Stimulated activated CD8-positive, alpha-beta memory T cell treated with anti-CD3 and anti-CD28 coated beads, Interleukin-15, amount 100 ng/mL, for 4 hours (primary cell): Measurements from ENCODE around the gene TERF2IP.

Source experiments
- DNase-seq, 2 donors: peaks; one replicate each; pipeline ENCODE4 v3.0.0-alpha.2; 2020; ENCODE audit warnings: low read depth in 2 of 2

Gene TERF2IP, protein sequence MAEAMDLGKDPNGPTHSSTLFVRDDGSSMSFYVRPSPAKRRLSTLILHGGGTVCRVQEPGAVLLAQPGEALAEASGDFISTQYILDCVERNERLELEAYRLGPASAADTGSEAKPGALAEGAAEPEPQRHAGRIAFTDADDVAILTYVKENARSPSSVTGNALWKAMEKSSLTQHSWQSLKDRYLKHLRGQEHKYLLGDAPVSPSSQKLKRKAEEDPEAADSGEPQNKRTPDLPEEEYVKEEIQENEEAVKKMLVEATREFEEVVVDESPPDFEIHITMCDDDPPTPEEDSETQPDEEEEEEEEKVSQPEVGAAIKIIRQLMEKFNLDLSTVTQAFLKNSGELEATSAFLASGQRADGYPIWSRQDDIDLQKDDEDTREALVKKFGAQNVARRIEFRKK

DNA sequence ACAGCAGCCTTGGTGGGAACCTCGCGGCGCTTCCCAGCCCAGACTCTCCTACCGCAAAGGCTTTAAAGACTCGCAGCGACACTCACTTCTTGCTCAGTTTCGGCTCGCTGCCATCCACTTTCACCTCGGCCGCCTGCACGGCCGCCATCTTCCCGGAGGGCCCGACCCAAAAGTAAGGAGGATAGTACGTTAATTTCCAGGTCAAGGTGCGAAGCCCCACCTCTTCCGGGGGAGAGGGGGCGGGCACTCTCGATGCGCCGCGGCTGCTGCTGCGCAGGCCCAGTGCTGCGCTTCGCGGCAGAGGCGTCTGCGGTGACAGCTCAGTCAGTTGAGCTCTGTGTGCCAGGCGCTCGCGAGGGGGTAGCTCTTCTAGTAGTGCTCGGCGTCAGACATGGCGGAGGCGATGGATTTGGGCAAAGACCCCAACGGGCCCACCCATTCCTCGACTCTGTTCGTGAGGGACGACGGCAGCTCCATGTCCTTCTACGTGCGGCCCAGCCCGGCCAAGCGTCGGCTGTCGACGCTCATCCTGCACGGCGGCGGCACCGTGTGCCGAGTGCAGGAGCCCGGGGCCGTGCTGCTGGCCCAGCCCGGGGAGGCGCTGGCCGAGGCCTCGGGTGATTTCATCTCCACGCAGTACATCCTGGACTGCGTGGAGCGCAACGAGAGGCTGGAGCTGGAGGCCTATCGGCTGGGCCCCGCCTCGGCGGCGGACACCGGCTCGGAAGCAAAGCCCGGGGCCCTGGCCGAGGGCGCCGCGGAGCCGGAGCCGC lies at the start of gene TERF2IP, which contains the start of gene KARS1:
Gene TERF2IP, plus strand, starts transcription at position 282 of the 773 bp plus-strand sequence. Its CDS starts 110 bp downstream, at position 392.
Gene KARS1, minus strand, starts transcription at position 174 of the 773 bp plus-strand sequence. Its CDS starts 26 bp downstream, at position 148.
- DNase-seq: peak; percentile 91

DNA sequence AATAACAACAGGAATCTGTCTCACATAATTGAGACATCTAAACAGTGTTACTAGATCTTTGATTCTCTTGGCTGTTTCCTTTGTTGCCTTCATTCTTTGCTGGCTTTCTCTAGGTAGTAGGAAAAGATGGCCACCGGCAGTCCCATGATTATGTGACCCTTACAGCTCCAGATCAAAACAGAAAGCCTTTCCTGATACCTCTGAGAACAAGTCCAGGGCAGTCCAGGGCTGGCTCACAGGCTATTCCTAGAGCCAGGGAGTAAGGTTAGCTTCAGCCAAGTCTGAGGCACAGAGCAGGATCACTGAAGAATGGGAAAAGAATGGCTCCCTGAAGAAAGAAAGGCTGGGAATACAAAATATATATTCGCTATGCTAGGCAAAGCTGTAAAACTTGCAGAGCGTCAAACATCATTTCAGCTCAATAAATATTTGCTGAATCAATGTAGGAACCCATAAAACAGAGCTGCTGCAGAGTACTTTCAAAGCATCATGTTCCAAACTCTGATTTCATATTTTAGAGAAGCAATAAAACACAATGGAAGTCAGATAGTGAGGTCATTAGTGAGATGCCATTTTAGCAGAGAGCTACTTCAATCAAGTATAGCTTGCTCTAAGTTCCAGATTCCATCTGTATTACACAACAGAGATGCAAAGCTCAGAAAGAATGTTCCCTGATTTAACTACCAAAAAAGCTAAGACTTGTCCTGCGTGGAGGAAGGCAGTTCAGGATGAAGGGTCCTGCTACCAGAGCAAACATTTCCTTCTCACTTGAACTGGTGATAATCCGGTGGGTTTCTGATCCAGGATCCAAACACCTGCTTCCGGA lies 47.9 kb upstream of the TERF2IP start:
- DNase-seq: no peak

DNA sequence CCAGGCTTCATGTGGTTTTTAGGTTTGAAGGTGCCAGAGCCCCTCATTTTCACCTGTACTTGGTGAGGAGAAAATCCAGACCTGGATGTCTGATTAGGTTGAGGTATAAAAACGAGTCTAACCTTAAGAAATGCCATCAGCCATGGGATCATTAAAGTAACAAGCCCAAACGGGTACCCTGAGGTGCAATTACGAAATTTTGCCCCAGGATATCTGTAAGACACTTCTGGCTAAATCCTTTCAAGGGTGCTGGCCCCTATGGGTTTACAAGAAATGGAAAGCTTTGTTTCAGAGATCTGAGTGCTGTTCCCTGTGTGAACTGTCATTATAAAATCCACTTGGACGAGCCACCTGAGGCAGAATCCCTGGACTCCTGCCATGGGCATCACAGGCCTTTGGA lies 44.3 kb upstream of the TERF2IP start:
- DNase-seq: no peak

DNA sequence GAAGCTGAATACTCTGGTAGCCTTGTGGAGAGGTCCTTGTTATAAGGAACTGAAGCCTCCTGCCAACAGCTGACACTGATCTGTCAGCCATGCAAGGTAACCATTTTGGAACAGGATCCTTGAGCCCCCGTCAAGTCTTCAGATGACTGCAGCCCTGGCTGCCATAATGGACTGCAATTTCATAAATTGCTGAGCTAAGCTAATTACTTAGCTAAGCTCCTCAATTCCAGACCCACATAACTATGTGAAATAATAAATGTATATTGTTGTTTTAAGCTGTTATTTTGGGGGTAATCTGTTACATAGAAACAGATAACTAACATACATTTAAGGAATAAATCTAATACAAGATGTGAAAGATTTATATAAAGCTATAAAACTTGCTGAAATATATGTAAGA lies 41.1 kb upstream of the TERF2IP start:
- DNase-seq: no peak

DNA sequence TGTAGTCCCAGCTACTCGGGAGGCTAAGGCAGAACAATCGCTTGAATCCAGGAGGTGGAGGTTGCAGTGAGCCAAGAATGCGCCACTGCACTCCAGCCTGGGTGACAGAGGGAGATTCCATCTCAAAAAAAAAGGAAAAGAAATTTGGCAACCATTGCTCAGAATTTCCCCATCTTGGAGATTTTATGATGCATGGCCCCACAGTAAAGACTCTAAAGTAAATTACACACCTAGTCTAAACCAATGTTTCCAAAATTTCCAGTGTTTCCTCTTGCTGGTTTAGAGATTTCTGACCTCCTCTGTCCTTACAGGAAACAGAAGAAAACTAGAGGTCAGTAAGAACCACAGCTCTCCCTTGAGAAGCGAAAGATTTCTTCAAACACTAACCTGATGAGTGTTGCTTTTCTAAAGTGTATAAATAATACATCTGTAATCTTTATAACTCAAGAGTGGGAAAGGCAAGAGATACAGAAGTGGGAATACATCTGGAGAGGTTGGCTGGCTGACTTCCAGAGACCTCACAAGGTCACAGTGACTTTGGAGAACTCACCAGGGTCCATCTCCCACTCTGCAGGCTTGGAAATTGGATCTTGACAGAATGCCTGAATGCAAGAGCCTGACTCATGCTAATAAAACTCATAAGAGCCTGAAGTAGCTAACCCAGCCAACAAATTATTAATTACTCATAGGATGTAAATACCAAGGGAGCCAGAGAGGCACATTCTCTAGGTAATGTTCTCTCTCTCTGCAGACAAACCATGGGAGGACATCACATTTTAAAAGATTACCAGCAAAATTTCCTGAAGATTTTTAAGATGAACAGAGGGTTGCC lies 33.3 kb upstream of the TERF2IP start:
- no peak for DNase-seq

DNA sequence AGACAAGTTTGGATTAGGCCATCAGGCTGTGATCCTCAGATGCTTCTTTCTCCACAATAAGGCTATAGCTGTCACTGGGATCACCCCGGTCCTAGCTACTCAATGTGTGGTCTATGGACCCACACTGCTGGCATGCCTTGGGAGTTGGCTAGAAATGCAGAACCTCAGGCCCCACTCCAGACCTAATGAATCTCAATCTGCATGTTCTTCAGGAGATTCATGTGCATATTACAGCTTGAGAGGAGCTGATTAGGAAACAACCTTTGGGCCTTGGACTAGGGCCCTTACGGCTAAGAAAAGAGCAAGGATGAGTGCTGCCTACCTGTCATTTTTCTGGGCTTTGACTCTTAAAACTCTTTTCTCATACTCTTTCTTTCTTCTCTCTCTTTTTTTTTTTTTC lies 32.0 kb upstream of the TERF2IP start:
- no peak for DNase-seq

DNA sequence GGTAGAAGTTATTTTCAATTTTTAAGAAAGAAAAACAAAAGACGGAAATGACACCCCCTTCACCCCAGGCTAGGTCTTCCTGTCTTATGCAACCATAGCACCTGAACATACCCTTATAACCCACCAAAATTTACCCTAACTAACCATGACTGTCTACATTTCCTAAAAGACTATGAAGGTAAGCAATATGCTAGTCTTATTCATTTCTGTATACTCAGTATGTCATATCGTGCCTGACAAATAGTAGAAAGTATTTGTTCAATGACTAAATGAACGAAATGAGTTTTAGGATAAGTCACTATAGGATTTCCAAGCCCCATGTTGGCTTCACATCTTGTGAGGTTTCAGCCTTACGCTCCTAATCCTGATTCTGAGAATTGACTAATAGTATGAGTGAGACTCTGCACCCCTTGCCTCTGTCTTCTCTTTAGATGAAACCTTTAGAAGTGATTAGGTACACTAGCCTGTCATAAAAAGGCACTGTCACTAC lies 31.0 kb upstream of the TERF2IP start:
- no peak for DNase-seq

DNA sequence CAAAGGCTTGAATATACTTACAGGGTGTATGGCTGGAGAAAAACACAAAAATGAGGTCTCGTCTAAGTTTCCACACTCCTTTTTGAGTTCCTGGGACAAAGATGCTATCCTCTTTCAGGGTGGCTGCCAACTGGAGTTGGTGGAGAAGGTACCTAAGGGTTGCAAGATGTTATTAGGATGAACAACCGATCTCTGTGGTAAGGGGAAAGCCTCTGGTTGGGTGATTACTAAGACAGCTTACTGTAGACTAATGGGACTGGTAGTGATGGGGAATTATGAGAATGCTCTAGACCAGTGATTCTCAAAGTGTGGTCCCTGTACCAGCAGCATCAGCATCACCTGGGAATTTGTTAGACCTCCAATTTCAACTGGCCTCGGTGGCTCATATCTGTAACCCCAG lies 30.5 kb upstream of the TERF2IP start:
- DNase-seq: no peak

DNA sequence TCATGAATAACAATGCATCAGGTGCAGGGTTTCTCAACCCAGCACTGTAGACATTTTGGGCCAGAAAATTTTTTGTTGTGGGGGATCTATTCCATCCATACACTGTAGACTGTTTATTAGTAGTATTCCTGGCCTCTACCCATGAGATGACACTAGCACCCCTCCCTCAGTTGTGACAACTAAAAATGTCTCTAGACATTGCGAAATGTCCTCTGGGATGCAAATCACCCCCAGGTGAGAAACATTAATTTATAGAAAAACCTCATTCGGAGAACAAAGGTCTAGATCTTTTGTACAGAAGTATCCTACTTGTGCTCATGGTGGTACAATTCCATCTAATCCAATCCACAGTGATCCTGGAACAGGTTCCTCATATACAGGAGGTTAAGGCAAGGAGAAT lies 28.8 kb upstream of the TERF2IP start:
- DNase-seq: no peak

DNA sequence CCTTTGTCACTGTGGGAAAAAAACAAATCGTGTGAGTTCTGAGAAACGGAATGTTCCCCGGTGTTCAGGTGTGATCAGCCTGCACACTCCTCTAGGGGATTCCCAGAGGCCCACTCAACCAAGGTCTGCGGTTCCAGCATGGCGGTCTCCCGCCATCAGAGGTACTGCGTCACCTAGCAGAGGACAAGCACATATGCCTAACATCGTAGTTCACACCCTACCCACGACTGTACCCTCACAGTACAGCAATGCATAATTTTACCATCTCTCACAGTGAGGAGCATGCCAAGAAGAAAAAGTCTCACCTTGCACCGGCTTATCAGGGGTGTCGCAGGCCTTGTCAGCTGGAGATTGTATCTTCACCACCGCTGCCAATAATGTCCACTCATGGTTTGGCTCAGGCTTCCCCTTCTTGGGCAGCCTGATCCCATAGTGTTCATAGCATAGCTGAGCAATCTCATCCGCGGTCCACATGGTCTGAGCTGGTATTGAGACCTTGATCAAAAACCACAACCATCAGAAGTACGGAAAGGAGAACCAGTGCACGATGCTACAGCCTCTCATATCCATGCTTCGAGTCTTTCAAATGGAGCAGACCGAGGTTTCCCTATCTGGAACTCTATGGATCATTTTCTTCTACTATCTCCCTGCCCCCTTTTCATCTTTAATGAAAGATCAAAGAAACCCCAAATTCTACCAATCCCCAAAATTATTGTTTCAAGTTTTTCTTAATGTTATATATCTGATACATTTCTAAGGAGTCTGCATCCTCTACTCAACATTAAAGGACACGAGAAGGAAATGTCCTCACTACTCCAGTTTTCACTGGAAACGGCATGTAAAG lies 27.0 kb upstream of the TERF2IP start:
- peak; percentile 18 to 29 for DNase-seq

DNA sequence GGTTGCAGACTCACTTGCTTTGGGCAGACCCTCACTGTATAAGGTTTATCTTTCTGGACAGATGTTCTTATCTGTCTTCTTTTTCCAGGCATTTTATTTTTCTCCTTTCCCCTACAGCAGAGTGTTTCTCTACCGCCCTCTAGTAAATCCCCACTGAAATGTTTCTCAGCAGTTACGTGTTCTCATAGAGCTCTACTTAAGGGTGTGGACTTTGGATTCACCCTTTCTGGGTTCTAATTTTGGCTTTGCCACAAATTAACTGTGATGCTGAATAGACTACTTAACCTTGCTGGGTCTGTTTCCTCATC lies 26.4 kb upstream of the TERF2IP start:
- no peak for DNase-seq

DNA sequence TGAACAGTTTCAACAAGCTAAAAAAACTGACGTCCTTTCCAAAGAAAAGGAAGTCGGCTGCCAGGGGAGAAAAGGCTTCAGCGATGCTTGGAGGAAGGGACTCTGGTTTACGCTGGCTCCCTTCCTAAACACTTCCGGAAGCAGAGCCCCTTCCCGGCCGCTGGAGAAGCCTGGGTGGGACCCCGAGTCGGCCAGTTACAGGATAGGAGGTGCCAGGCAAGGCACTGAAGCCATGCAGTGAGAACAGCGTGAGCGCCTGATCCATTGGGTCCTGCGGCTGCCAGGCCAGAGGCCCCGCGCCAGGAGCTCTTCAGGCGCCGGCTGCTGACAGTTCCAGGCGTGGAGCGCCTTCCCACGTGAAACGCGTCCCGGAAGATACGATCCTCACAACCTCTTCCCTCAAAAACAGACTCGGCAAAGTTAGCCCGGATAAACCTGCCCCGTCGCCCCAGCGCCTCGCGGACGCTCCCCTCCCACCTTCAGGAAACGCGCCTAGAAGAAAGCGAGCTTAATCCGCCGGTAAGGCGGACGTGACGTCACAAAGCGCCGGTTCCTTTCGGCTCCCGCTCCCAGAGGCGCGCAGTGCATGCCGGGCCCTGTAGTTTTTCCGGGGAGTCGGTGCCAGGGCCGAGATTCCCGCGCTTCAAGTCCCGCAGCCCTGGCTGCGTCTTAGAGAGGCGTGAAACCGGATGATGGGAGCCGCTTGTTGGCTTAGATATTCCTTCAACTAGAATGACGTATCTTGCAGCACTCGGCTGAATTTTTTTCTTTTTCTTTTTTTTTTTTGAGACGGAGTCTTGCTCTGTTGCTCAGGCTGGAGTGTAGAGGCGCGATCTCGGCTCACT lies 24.6 kb upstream of the TERF2IP start, which contains the start of gene ADAT1:
Gene ADAT1, minus strand, starts transcription at position 521 of the 845 bp plus-strand sequence. CDS start 2,482 bp downstream, outside the sequence.
- peak; percentile 93 to 95 for DNase-seq

DNA sequence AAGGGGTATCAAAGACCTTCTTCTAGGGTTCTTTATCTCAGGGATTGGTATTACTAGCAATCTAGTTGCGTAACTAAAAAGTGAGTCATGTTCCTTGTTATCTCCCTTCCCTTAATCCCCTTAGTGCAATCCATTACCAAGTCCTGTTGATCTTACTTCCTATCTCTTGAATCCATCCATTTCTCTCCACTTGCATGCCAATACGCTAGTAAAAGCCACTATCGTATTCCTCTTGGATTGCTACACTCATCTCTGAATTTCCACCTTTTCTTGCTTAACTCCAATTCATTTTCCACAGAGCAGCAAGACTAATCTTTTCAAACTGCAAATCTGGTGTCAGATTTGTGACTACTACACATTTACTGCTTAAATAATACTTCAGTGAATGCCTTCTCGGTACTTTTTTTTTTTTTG lies 22.6 kb upstream of the TERF2IP start:
- DNase-seq: no peak

DNA sequence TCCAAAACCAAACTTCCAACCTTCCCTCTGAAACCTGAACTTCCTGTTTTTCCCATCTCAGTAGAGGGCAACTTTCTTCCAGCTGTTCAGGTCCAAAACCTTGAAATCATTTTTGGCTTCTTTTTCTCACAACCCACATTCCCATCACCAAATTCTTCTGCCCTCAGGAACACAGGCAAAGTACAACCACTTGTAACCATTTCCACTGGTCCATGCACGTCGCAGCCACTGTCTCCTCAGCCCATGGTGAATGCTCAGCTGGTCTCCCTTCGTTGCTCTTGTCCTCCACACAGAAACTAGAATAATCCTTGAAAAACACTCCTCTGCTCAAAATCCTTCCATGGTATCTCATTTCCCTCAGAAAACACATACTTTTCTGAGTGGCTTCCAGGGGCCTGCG lies 20.8 kb upstream of the TERF2IP start:
- no peak for DNase-seq

DNA sequence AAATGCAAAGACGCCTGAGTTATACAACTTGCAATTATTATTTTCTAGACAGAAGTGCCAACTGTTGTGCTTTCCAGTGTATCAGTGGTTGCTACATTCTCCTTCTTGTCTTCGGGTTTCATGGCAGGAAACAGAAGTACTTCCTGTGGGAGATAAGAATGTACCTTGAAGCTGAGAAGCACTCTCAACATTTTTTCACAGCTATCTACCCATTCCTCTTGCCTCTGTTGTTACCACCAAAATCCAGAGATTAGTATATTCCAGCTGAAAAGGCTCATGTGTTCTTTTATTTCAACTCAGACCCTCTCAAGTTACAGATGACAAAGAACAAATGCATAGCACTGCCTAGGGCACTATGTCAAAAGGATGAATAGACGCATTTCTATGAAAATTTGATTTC lies 19.7 kb upstream of the TERF2IP start:
- no peak for DNase-seq

DNA sequence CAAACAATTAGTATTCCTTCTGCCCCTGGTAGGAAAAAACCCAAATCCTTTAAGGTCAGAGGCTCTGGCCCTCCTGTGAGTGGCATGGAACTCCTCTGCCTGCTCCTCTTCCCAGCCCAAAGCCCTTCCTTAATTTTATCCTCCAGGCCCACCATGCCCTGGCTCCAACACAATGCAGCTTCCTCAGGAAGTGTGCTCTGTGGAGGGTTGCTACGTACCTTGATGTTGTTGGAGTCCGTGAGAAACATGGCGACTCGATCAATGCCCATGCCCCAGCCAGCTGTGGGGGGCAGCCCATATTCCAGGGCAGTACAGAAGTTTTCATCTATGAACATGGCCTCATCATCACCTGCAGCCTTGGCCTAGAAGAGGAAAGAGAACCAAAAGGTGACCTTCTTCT lies 19.2 kb upstream of the TERF2IP start:
- no peak for DNase-seq

DNA sequence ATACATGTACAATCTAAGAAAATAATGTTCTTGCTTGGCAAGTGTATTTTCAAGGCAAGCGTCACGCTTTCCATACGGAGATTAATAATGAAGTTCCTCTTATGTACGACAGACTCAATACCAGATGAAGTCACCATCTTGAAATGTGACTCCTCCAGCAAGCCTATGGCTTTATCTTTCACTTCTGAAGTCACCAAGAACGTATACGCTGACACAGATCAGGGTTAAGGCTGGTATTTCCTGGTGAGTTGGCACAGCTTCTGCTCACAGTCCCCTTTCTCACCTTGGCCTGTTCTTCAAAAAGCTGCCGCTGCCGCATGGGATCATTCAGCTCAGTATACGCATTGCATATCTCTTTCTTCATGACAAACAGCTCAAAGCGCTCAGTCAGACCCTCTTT lies 18.4 kb upstream of the TERF2IP start:
- DNase-seq: no peak

DNA sequence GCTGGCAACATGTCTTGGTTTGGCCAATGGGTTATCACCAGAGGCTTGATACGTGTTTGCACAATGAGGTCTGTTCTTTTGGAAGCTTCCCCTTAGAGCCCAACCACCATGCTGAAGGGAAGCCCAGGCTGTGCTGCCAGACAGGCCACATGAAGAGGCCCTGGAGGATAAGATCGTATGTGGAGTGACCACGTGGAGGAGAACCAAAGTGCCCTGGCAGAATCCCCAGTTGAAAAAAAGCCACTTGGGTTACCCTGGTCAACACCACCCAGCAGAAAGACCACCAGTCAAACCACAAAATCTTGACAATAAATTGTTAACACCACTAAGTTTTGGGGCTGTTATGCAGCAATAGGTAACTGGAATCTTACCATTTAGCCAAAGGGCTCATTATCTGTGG lies 17.5 kb upstream of the TERF2IP start:
- DNase-seq: no peak

DNA sequence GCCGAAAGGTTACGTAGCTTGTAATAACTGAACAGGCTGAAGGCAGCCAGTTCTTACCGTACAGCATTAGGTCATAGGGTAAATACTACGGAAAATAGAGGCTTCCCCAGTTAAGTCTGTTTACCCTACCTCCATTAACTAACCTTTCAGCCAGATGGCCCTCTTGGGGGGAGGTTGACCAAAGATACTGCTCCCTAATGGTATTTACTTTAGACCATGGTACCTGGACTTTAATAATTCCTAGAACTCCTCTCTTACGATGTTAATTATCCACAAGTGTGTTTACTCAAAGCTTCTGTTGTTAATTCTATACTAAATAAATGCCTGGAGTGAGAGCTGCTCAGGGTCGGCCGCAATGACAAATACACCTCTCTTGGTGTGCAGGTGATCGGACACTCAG lies 14.7 kb upstream of the TERF2IP start:
- DNase-seq: no peak
